NCI-H748 (cell line): ENCODE data around the gene COL1A1.

Experiments
- DNase-seq: peaks from one replicate; lab custom pipeline; 2025; ENCODE audit not compliant: unreplicated experiment; lab: John Stamatoyannopoulos, UW

Gene COL1A1

DNA sequence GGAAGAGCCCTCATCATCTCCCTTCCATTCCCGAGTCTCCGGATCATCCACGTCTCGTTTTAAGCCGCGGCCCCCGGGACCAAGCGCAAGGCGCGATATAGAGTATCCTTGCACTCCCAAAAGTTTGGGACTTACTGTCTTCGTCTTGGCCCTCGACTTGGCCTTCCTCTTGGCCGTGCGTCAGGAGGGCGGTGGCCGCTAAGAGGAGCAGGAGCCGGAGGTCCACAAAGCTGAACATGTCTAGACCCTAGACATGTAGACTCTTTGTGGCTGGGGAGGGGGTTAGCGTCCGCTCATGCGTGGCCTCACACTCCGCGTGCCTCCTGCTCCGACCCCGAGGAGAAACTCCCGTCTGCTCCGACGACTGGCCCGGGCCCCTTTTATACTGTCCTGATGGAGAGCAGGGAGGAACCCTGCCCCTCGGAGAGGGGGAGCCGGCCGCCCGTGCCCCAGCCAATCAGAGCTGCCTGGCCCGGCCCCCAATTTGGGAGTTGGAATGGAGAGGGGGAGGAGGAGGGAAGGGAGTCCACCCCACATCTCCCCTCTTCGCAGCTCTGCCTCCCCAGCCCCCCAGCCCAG, at the start of gene COL1A1:
TSS of gene COL1A1 (minus strand) at position 356 of the 579 bp plus-strand sequence. CDS start at position 238, 118 bp downstream.
- no peak for DNase-seq

DNA sequence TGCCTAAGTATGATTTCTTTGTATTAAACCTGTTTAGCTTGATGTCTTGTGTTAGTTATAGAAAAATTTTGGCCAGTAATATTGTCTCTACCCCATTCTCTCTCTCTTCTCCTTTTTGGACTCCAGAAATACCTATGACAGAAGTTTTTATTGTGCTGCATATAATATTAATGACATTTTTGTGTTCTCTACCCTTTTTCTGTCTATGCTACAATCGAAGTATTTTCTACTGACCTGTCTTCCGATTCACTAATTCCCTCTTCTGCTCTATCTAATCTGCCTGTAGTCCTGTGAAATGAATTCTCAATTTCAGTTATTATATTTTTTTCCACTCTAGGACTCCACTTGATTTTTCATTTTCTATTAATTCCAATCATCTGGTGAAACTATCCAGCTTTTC, 46.8 kb upstream of the COL1A1 start:
- no peak for DNase-seq

DNA sequence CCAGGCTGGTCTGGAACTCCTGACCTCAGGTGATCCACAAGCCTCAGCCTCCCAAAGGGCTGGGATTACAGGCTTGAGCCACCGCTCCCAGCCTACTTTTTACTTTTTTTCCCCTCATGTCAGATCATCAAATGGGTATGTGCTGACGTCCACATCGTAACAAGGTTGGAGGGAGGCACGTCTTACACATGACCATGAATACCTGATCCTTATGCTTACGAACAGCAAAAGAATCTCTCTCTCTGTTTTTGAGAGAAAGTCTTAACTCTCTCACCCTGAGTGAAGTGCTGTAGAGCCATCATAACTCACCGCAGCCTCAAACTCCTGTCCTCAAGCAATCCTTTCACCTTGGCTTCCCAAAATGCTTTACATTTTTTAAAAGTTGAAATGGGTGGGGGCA, 43.3 kb upstream of the COL1A1 start:
- no peak for DNase-seq

DNA sequence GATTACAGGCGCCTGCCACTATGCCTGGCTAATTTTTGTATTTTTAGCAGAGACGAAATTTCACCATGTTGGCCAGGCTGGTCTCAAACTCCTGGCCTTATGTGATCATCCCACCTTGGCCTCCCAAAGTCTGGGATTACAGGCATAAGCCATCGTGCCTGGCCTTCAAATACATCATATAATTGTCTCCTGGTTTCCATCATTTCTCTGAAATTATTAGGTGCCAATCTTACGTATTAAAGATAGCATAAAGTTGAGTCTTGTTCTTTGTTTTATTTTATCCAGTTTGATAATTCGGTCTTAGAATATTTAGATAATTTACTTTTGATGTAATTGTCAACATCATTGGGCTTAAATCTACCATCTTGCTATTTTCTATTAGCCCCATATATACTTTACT, 40.0 kb upstream of the COL1A1 start:
- DNase-seq, result no peak

DNA sequence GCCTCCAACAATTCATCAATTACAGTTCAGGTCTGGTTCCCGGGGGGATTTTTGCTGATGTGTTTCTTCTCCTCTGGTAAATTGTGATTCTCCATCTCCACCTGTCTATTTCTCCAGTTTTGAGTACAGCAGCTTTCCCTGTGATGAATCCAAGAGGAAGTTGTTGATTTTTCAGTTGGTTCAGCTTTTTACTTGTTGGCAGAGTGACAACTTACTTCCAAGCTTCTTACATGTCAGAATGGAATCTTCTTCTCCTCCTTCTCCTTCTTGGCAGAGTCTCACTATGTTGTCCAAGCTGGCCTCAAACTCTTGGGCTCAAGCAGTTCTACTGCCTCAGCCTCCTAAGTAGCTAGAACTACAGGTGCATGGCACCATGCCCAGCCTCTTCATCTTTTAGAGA, 39.4 kb upstream of the COL1A1 start:
- no peak for DNase-seq

DNA sequence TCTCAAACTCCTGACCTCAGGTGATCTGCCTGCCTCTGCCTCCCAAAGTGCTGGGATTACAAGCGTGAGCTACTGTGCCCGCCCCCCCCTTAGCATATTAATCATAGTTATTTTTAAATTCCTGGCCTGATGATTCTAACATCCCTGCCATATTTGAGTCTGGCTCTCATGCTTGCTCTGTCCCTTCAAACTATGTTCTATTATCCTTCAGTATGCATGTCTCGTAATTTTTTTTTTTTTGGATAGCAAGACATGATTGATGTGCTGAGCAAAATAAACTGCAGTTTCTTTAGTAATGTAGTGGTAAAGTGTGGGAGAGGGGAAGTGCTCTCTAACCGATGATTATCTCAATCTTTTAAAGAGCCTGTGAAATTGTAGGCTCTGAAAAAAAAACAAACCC, 38.5 kb upstream of the COL1A1 start:
- no peak for DNase-seq

DNA sequence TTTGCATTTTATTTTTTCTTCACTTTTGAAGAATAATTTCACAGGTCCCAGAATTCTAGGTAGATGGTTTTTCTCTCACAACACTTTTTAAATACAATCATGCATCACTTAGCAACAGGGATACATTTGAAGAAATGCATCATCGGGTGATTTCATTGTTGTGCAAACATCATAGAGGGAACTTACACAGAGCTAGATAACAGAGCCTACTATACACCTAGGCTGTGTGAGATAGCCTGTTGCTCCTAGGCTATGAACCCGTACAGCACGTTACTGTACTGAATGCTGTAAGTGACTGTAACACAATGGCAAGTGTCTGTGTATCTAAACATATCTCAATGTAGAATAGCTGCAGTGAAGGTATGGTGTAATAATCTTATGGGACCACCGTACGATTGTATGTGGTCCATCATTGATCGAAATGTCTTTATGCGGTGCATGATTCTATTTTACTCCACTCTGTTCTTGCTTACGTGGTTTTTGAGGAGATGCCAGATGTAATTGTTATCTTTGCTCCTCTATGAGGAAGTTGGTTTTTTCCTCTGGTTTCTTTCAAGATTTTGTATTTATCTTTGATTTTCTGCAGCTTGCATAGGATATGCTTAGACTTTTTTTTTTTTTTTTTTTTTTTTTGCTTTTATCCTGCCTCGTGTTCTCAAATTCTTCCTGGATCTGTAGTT, 37.3 kb upstream of the COL1A1 start:
- DNase-seq, result no peak

DNA sequence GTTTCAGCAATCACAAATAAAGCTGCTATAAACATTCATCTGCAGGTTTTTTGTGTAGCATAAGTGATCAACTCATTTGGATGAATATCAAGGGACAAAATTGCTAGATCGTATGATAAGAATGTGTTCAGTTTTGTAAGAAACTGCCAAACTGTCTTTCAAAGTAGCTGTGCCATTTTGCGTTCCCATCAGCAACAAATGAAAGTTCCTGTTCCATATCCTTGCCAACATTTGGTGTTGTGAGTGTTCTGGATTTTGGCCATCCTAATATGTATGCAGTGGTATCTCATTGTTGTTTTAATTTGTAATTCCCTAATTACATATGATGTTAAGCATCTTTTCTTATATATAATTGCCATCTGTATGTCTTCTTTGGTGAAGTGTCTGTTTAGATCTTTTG, 36.5 kb upstream of the COL1A1 start:
- DNase-seq, result no peak

DNA sequence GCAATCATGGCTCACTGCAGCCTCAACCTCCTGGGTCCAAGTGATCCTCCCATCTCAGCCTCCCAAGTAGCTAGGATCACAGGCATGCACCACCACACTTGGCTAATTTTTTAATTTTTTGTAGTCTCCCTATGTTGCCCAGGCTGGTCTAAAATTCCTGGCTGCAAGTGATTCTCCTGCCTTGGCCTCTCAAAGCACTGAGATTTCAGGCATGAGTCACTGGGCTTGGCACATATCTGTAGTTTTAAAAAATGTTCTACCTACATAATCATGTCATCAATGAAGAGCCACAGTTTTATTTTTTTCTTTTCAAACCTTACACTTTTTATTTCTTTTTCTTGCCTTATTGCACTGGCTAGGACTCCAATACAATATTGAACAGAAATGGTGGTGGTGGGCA, 33.1 kb upstream of the COL1A1 start:
- DNase-seq, result no peak

DNA sequence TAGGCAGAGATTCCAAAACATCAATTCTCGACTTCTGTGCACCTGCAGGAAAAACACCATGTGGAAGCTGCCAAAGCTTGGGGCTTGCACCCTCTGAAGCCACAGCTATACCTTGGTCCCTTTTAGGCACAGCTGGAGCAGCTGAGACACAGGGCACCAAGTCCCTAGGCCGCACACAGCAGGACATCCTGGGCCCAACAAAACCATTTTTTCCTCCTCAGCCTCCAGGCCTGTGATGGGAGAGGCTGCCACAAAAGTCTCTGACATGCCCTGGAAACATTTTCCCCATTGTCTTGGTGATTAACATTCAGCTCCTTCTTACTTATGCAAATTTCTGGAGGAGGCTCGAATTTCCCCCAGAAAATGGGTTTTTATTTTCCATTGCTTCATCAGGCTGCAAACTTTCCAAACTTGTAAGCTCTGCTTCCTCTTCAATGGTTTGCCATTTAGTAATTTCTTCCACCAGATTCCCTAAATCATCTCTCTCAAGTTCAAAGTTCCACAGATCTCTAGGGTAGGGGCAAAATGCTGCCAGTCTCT, 24.3 kb upstream of the COL1A1 start:
- no peak for DNase-seq

DNA sequence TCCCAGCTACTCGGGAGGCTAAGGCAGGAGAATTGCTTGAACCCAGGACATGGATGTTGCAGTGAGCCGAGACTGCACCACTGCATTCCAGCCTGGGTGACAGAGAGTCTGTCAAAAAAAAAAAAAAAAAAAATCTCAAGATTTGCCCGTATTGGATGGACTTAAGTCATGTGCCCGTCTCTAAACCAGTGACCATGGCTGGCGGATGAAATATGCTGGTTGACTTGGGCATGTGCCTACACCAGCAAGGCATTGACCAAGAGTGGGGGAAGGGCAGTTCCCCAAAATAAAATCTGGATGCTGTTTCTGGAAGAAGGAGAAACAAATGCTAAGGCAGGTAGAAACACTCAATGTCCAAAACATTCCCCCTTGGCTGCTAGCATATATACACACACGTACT, 21.5 kb upstream of the COL1A1 start:
- no peak for DNase-seq

DNA sequence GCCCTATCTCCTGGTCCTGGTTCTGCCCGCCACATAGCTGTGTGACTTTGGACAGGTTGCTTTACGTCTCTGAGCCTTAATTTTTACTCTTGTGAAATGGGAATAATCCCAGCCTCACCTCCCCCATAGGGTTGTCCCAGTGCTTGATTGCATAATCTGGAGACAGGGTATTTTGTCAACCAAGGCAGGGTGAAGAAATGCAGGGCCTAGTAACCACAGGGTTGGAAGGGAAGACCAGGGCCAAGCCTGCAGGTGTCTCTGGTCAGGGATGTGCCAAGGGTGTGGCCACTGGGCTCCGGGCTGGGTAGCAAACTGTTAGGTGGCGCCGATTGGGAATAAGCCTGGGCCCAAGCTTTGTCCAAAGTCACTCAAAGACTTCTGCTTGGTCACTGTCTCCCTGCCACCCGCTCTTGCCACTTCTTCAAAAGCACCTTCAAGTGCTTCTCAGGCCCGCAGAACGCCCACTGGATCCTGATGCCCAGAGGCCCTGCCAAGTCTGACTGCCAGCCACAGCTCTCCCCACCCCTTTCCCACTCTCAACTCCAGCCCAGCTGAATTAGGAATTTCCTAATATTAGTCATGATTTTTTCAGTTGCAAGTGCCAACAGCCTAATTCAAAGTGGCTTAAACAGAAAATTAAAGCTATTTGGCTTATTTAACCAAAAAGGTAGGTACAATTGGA, 20.6 kb upstream of the COL1A1 start:
- no peak for DNase-seq

DNA sequence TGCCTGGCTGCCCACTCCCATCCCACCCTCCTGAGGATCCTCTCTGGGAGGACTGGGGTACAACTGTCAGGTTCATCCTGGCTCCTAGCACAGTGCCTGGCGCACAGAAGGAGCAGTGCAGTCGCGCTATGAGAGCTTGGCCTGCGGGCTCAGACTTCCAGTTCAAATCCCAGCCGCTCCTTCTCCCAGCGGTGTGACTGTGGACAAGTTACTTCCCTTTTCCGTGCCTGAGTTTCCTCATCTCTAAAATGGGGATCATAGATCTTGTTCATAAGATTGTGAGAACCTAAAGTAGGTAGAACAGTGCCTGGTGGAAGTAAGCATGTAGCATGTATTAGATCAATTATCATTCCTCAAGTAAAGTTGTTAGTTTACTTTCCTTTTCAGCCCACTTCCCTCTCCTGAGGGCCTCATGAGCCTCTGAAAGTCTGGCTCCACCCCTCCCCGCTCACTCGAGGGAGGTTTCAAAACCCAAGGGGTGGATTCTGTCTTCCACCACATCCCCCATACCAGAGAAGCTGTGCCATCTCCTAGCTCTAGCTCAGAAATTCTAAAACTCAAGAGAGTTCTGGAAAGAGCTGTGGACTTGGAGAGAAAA, 19.9 kb upstream of the COL1A1 start:
- DNase-seq, result no peak

DNA sequence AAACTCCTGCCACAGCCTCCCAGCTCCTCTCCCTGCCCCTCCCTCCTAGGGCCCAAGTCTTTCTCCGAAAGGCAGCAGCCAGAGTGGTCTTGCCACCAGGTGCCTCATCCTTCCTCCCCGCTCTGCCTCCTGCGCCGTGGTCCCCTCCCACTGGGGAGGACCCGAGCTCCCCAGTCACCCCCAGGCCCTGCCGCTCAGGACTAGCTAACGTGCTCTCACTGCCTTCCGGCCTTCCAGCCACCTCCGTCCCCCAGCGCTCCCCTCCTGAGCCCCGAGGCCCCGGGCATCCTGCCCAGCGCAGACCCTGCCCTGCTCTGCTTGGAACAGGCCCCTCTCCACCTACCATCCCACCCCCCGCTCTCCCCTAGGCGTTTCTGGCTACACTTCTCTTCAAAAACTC, 19.4 kb upstream of the COL1A1 start:
- DNase-seq, result no peak

DNA sequence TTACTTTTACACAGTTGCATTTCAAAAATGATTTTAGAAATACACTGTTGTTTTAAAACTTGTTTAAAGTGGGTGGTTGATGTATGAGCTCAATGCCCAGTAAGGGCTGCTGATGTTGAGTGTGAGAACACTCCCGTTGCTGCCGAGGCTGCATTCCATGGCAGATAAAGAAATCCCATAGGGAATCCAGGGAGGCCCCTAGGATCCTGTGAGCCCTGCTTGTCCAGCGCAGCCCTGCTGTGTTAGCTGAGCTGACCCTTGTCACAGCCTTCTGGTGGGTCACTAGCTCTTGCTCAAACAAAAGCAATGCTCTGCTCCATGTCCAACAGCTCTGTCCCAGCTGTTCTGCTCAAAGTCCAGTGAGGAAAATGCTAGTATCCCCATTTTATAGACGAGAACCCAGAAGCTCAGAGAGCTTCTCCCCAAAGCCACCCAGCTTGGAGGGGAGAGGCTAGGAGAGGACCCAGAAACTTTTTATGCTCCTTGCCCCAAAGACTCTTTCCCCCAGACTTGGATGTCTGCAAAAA, 18.6 kb upstream of the COL1A1 start:
- no peak for DNase-seq

DNA sequence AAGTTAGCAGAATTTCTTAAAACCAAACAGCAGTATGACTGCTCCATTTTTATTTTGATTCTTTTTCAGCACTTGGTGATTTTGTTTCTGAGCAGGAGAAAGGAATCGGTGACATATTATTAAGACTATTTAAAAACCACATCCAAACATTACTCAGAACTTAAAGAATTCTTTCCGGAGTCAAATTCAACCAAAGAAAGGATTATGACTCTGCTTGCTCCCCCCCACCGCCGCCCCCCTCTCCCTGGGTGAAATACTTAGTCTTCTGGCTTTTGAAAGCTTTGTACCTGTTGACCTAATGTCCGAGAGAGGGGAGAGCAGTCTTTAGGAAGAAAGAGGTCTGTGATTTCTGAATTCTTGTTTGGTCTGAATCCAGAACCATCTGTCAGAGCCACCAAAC, 17.9 kb upstream of the COL1A1 start:
- no peak for DNase-seq

DNA sequence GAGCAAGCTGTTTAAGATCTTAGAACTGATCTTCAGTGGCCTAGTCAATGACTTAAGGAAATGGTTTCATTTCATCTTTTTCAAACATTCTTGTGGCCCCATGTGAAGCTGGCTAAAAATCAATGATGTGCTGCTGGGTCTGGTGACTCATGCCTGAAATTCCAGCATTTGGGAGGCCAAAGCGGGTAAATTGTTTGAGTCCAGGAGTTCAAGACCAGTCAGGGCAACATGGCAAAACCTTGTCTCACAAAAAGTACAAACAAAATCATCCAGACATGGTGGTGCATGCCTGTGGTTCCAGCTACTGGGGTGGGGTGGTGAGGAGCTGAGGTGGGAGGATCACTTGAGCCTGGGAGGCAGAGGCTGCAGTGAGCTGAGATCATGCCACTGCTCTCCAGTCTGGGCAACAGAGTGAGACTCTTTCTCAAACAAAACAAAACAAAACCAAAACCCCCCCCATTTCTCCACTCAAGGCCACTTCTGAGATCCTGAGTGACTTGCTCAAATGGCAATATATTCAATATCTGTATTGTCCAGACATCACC, 17.4 kb upstream of the COL1A1 start:
- DNase-seq, result no peak

DNA sequence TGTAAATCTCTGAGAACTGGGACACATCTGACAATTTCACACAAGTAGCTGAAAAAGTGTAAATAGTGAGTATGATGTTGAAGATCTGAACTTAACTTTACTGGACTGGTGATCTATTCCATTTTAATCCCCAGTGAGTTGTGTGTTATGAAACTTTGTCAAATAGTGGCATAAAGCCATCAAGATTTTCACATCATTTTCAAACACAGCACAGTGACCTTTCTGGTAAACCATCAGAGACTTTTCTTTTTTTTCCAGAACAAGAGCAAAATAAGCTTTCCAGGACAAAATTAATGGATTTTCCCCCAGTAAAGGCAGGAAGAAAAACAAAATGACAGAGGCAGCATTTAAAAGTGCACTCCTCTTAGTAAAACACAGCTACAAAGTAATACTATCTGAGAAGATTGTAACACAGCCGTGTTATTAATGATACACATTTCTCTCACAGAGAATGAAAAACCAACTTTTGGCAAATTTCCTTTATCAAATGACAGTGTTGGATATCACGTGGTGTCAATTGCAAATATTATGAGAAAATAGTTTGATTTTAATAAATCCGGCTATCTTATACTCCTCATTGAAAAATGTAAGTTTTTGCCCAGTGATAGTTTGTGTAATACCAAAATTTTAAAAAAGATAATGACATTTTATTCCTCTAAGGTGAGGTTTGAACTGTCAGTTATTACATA, 16.8 kb upstream of the COL1A1 start:
- no peak for DNase-seq

DNA sequence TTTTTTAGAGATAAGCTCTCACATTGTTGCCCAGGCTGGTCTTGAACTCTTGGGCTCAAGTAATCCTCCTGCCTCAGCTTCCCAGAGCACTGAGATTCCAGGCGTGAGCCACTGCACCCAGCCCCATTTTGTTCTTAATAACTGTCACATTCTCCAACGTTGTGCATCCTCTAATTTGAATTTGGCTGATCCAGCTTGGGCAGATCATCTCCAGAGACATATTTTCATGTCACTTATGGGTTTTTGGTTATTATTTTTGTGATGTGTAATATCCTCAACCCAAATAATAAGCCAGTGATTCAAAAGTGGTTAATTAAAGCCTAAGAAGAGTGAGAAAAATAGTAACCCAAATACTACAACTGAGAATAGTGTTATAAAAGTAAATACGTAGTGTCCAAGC, 16.2 kb upstream of the COL1A1 start:
- no peak for DNase-seq

DNA sequence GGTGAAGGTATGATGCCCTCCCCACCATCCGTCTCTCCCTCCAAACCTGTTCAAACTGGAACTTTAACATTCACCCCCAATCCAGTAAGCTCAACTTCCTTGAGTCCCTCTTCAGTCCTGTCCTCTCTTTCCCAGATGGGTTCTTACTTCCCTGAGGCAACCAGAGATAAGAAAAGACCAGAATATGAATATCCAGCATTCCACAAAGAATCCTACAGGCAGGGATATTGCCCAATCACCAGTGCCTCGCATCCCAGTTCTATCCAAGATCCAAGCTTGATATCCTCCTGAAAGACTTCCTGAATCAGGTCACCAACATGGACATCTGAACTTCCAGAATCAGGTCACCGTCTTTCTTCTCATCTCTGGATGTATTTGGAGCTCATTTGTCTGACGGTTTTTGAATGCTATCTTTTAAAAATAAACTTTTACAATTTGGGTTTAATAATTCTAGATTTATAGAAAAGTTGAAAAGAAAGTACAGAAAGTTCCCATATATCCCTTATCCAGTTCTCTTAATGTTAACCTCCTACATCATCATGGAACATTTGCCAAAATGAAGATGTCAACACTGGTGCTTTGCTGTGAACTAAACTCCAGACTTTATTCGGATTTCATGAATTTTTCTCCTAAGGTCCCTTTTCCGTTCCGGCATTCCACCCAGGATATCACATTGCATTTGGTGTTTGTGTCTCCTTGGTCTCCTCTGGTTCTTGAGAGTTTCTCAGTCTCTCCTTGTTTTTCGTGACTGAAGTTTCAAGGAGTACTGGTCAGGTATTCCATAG, 13.7 kb upstream of the COL1A1 start:
- DNase-seq, result no peak
